HL-60/S4 (cell line): ENCODE measurements around the gene NME3.

Source experiments
- in situ Hi-C: fragments of 300-500 bp; cut with MboI; formaldehyde crosslinking; loops from 2 replicates; pipeline ENCODE4 v1.14.3; 2022; ENCODE audit warnings: low sequenced_read_pairs

NME3 gene

DNA sequence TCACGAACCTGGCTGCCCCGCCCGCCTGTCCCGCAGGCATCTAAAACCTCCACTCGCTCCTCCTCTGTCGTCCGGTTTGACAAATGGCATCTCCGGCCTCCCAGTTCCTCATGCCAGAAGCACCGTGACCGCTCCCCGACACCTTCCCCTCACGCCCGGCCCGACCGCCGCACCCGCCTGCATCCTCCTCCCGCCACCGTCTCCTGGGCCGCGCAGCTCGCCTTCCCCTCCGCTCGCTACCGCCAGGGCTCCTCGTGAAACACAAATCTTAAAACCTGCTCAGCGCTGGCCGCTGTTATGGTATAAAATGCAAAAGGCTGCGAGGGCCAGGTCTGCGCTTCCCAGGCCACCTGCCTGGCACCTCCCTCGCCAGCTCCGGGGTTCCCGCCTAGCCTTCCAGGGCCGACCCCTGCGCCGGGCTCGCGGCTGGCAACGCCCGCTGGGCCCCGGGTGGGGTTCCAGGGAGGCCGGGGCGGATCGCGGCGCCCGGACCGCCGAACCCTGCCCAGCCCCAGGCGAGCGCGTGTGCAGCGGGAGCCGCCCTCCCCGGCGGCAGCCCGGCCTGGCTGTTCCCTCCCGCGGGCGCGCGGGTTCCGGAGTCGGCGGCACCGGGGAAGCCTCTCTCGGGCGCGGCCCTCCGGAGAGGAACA, 10.5 kb upstream of the NME3 start:
- in situ Hi-C loops: no loop called here

DNA sequence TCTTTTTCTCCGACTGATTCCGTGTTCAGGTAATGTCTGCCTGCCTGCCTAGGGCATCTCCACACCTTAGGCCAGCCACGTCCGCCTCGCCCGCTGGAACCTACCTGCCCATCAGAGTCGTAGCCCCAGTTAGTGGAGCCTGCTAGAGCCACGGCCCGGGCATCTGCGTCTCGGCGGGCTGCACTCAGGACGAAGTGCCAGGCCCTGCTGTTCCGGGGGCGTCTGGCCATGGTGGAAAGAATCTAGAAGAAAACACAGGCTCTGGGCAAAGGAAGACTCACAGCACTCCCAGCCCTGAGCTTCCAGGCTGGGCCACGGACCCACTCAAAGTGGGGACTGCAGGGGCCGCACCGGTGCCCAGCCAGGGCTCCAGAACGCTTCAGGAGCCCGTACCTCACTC, 9.9 kb upstream of the NME3 start:
- in situ Hi-C loops: no loop called here

DNA sequence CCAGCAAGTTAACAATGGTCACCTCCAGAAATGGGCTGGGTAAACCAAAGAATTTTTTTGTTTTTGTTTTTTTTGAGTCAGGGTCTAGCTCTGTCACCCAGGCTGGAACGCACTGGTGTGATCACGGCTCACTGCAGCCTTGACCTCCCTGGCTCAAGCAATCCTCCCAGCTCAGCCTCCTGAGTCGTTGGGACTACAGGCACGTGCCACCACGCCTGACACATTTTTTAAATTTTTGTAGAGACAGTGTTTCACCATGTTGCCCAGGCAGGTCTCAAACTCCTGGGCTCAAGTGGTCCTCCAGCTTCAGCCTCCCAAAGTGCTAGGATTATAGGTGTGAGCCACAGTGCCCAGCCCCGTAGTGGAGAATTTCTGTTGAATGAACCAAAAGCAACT, 9.3 kb upstream of the NME3 start:
- in situ Hi-C loops: no loop called here

- in situ Hi-C loops: no loop called here
These were observed 8.7 kb upstream of the NME3 start for GRCh38 chr16:1779741-1780676.

- in situ Hi-C loops: no loop called here
These were observed 7.9 kb upstream of the NME3 start for GRCh38 chr16:1779234-1779701.

DNA sequence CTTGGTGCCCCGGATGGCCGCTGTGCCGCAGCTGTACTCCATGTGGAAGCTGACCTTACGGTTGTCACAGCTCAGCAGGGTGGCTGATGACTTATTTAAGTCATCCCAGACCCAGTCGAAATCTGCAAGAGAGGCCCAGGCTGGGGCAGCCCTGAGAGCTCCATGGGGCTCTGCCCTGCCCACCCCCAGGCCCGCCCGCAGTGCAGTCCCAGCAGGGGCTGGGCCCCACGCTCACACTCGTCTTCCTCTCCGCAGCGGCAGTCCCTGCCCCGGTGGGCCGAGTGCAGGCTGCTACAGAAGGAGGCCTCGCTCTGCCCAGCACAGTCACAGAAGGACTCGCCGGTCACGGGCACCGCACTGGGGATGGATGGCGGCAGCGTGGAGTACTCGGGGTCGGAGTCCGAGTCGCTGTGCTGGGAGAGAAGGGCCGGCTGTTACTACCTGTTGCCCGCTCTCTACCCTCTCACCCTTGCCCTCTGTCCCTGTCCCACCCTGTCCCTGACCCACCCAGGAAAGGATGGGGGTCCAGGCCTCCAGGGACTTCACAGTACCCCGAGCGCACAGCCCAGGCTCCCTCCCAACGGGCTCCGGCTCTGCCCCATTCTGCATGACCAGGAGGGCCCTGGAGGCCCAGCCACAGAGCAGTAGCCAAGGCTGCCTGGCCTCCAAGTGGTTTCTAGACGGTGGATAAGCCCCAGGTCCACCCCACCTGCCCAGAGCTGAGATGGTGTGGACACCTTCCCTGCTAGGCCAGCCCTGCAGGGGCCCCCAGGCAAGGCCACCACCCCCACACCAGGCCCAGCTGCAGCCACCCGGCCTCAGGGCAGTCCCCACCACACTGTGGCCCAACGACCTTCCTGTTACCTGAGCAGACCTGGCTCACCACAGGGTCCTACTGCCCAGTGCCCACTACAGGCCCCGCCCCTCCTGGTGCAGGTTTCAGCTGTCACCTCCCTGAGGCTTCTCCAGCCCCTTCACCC, 7.1 kb upstream of the NME3 start:
- in situ Hi-C loops: no loop called here

GRCh38 chr16:1777375-1778199, 6.2 kb upstream of the NME3 start:
- in situ Hi-C loops: no loop called here

DNA sequence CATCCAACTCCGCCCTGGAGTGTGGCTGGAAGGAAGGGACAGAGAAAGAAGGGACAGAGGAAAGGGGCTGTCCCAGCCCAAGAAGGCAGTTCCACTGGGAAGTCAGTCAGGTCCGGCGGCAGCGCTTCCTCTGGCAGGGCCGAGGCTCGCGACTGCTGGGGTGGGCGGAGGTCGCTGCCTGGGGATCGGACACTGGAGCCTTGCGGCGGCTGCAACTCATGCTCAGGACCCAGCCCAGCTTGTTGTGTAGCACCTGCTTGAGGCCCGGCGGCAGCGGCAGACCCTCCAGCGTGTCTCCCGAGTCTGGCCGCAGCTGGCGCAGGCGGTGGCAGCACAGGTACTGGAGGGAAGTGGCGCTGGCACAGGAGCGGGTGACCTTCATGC, 5.6 kb upstream of the NME3 start:
- in situ Hi-C loops: no loop called here

DNA sequence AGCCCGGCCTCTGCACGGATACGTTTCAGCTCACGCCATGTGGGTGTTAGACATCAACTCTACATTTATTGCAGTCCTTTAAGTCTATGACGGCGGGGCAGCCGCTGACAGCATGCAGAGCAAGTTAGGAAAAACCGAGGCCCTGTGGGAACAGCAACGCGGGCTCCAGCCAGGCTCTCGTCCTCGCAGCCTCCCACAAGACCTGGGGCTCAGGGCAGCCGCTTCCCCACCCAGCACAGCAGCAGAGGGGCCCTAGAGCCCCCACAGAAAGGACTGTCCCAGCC, 5.3 kb upstream of the NME3 start:
- in situ Hi-C loops: no loop called here

GRCh38 chr16:1775846-1776671, 4.7 kb upstream of the NME3 start:
- in situ Hi-C loops: no loop called here

DNA sequence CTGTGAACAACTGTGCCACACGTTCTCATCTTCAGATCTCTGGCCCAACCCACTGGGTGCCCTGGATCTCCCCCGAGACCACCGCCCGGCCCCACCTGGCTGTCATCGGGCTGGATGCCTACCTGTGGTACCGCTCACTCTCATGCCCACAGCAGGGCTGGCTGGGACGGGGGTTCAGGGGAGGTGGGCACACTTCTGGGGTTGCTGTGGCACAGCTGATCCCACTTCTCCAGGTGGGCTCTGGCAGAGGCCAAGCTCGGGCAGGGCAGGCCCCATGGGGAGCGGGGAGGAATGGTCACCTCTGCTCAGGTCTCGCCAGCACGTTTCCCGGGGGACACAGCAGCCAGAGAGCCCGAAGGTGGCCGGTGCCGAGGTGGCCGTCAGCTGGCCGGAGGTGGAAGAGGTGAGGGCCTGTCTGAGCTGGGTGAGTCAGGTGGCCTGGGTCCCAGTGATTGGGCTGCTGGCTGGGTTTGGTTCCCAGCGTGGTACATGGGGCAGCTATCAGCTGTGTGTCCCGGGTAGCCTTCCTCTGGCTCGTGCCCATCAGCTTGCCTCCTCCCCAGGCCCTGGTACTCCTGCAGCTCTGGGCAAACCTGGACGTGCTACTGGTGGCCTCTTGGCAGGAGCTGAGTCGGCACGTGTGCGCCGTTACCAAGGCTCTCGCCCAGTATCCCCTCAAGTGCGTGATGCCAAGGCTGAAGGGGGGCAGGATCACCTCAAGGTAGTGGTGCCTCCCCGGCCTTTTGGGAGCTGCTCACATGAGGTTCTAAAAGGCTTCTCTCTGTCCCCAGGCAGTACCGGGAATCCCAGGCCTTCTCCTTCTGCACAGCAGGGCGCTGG, 3.9 kb upstream of the NME3 start:
- in situ Hi-C loops: no loop called here

DNA sequence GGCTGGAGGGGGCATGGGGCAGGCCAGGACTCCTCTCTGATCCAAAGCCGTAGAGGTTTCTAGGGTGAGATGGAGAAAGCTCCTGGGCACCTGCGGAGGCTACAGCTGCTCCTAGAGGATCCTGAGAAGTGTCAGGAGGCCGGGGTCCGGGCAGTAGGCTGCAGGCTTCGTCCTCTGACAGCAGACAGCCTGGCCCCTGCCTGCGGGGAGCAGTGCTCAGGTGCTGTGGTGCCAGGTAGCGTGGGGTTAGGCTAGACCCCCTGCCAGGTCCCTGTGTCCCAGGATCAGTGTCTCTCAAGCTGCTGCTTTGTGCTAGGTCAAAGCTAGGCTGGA, 3.1 kb upstream of the NME3 start:
- in situ Hi-C loops: no loop called here

DNA sequence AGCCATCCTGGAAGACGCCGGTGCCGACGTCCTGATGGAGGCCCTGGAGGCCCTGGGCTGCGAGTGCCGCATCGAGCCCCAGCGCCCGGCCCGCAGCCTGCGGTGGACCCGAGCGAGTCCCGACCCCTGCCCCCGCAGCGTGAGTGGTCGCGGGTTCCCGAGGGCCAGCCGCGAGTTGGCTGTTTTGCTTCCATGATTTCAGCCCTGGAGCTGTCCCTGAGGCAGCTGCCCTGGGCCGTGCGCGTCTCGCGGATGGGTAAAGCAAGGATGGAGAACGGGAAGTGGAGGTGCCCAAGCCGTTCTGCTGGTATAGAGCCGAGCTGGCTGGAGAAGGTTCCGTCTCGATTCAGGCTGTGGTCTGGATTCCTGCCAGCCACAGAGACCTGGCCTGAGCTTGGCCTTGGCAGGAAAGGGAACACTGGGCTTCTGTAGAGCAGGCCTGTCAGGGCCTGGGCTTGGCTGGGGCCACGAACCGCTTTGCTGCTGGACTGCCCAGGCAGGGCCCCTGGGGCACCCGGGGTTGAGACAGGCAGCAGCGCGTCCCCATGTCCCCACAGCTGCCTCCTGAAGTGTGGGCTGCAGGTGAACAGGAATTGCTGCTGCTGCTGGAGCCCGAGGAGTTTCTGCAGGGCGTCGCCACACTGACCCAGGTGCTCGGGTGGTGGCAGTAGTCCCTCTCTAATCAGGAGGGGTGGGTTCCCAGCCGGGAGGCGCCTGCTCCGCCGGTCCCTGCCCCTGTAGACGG, 2.5 kb upstream of the NME3 start:
- in situ Hi-C loops: no loop called here

DNA sequence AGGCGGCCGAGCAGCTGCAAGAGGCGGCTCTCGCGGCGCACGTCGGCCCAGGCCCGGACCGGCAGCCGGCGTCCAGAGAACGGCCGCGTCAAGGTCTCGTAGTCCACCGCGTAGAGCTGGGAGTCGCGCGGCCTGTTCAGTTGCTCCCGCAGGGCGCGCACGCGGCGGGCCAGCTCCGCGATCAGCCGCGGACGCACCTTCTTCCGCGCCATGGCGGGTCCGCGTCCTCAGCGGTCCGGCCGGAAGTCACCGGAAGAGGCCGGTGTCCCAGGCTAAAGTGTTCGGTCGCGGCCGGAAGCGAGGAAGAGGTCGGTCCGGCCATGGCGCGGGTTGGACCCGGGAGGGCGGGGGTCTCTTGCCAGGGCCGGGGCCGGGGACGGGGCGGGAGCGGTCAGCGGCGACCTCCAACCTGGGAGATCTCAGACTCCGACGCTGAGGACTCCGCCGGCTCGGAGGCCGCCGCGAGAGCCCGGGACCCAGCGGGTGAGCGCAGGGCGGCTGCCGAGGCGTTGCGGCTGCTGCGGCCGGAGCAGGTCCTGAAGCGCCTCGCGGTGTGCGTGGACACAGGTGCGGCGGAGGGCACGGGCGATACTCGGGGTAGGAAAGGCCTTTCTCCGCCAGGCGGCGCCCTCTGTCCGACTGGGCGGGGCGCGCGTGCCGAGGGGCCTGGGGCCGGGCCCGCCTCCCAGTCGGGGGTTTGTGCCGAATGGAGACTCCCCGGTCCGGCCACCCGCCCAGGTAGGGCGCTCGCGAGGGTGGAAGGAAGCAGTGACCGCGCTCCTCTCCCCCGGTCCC, 1.8 kb upstream of the NME3 start, which contains the start of gene MRPS34:
MRPS34 (minus strand) TSS at position 227 of the 795 bp plus-strand sequence; CDS start at position 212, 15 bp downstream.
- in situ Hi-C loops: no loop called here

GRCh38 chr16:1772362-1772907, 1.1 kb upstream of the NME3 start, which contains the start of gene EME2:
EME2 (plus strand) TSS chr16:1772810; CDS start chr16:1773228, 418 bp downstream.
- in situ Hi-C loops: no loop called here

DNA sequence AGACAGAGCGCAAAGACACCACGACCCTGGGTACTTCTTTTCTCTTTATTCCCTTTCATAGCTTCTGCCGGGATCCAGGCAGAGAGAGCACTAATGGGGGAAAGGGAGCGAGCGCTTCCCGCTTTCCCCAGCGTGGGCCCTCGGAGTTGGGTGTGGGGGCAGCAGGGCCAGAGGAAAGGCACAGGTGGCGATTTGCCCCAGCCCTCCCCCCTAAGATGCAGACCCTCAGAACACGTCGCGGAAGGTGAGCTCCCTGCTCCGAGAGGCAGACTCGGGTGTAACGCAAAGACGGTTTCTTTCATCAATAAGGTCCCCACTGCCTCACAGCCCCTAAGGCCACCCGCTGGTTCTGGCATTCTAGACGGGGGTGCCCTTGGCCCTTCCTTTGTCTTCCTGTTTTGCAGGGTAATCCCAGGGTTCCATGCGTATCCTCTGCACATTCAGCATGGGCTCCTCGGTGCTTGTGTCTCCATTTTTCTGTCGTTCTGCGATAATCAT, 570 bp upstream of the NME3 start:
- in situ Hi-C loops: no loop called here
